Measurements from ENCODE around the gene FAM83E. TPM values are rescaled to one million over a fixed set of nuclear protein-coding genes. Genes with fewer than 3 reads are reported as not detected.
"Not testable (repeated sequence)": the region's sequence is repeated elsewhere in the genome, so short reads cannot be mapped to it uniquely, and the experiment has no call there.

FAM83E gene
- total RNA-seq = 143 TPM

- DNase-seq (ENCODE audit: low spot score) = peak; percentile 89
Observed at GRCh38 chr19:48614436-48615230, at the start of gene FAM83E. TSS of gene FAM83E (minus strand) at chr19:48615076. CDS start at chr19:48613372, 1,704 bp downstream.

GRCh38 chr19:48664476-48664875 lies 49.6 kb upstream of the FAM83E start:
- no peak for DNase-seq (ENCODE audit: low spot score)

- DNase-seq (ENCODE audit: low spot score) = no peak
Observed at GRCh38 chr19:48663667-48664066, 48.8 kb upstream of the FAM83E start.

- DNase-seq (ENCODE audit: low spot score) = no peak
Observed at GRCh38 chr19:48661711-48662090, 46.8 kb upstream of the FAM83E start.

GRCh38 chr19:48660852-48661710 lies 46.2 kb upstream of the FAM83E start:
- peak; percentile 87 for DNase-seq (ENCODE audit: low spot score)

- DNase-seq (ENCODE audit: low spot score) = no peak
Observed at GRCh38 chr19:48659768-48660167, 44.9 kb upstream of the FAM83E start.

- DNase-seq (ENCODE audit: low spot score) = no peak
Observed at GRCh38 chr19:48658483-48658882, 43.6 kb upstream of the FAM83E start.

GRCh38 chr19:48657828-48658227 lies 43.0 kb upstream of the FAM83E start:
- DNase-seq (ENCODE audit: low spot score) = not testable (repeated sequence)

GRCh38 chr19:48656840-48657474 lies 42.1 kb upstream of the FAM83E start:
- no peak for DNase-seq (ENCODE audit: low spot score)

- DNase-seq (ENCODE audit: low spot score) = no peak
Observed at GRCh38 chr19:48654299-48655059, 39.6 kb upstream of the FAM83E start.

GRCh38 chr19:48651683-48652048 lies 36.8 kb upstream of the FAM83E start:
- no peak for DNase-seq (ENCODE audit: low spot score)

- DNase-seq (ENCODE audit: low spot score) = no peak
Observed at GRCh38 chr19:48650974-48651682, 36.3 kb upstream of the FAM83E start.

- no peak for DNase-seq (ENCODE audit: low spot score)
Observed at GRCh38 chr19:48648134-48648533, 33.3 kb upstream of the FAM83E start.

GRCh38 chr19:48646722-48647216 lies 31.9 kb upstream of the FAM83E start:
- no peak for DNase-seq (ENCODE audit: low spot score)

GRCh38 chr19:48646001-48646721 lies 31.3 kb upstream of the FAM83E start, which contains the start of gene CA11:
TSS of gene CA11 (minus strand) at chr19:48646187. CDS start at chr19:48645632, 555 bp downstream.
- DNase-seq (ENCODE audit: low spot score) = peak; percentile 86

GRCh38 chr19:48645620-48646000 lies 30.7 kb upstream of the FAM83E start:
- DNase-seq (ENCODE audit: low spot score) = no peak

- peak; percentile 84 for DNase-seq (ENCODE audit: low spot score)
Observed at GRCh38 chr19:48644839-48645619, 30.2 kb upstream of the FAM83E start.

- DNase-seq (ENCODE audit: low spot score) = no peak
Observed at GRCh38 chr19:48644355-48644754, 29.5 kb upstream of the FAM83E start.

- no peak for DNase-seq (ENCODE audit: low spot score)
Observed at GRCh38 chr19:48642862-48643261, 28.0 kb upstream of the FAM83E start.
